Fibroblast of peridontal ligament (primary cell): ENCODE data around the gene ME2.
A peak's percentile ranks its signal among the peaks of the same experiment; 100 is the strongest.
"Not testable (repeated sequence)": the region's sequence is repeated elsewhere in the genome, so short reads cannot be mapped to it uniquely, and the experiment has no call there.

Experiments used
- DNase-seq: peaks from one replicate; pipeline ENCODE4 v3.0.0-alpha.2; 2010; ENCODE audit errors: extremely low read depth

ME2 gene

DNA sequence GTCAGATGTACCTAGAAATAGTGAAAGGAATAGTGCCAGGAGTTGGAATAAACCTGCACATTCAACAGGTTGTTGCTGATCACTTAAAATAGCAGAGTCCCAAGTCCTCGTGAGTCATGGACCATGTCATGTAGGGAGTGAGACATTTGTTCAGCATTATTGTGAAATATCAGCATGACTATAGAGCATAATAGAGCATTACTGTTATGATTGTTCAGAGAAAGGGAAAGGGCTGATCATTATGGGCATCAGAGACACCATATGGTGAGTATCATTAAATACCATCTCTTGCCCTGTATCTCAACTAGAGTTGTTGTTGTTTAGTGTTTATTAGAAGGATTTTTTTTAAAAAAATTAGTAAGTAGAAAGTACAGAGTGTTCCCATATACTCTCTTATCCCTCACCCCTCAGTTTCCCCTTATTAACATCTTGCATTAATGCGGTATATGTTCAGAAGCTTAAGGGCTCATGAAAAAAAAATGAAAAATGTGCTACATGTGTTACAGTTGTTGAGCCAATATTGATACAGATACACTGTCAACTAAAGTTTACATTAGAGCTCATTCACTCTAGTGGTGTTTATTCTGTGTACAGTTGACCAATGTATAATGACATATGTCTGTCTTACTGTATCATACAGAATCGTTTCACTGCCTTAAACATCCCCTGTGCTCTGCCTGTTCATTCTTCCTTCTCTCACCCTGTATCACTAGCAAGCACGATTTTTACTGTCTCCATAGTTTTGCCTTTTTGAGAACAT is 94.6 kb downstream of the ME2 start:
- DNase-seq, result peak; percentile 54

DNA sequence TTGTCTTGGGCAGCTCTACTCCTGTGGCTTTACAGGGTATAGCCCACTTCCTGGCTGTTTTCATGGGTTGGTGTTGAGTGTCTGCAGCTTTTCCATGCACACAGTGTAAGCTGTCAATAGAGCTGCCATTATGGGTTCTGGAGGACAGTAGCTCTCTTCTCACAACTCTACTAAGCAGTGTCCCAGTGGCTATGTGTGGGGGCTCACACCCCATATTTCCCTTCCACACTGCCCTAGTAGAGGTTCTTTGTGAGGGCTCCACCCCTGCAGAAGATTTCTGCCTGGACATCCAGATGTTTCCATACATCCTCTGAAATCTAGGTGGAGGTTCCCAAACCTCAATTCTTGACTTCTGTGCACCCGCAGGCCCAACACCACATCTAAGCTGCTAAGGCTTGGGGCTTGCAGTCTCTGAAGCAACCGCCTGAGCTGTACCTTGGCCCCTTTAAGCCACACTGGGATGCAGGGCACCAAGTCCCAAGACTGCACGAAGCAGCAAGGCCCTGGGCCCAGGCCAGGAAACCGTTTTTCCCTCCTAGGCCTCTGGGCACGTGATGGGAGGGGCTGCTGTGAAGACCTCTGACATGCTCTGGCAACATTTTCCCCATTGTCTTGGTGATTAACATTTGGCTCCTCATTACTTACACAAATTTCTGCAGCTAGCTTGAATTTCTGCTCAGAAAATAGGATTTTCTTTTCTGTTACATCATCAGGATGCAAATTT is 98.3 kb downstream of the ME2 start:
- DNase-seq, result no peak

DNA sequence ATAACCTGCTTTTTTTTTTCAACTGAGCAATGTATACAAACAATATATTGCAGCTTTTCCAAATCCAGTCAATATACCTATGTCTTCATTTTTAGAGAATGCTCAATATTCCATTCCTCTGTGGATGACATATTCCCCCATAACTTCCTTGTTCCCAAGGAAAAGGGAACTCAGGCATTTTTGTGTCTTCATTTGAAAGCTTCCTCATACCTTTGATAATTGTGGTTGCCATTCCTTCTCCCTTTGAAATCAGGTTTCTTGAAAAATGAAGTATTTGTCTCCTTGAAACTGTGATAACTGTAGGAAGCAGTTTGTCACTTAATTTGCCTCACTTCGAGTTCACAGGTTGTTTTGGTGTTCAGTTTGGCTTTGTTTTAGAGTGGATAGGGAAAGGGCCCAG is 102.5 kb downstream of the ME2 start:
- DNase-seq, result no peak

DNA sequence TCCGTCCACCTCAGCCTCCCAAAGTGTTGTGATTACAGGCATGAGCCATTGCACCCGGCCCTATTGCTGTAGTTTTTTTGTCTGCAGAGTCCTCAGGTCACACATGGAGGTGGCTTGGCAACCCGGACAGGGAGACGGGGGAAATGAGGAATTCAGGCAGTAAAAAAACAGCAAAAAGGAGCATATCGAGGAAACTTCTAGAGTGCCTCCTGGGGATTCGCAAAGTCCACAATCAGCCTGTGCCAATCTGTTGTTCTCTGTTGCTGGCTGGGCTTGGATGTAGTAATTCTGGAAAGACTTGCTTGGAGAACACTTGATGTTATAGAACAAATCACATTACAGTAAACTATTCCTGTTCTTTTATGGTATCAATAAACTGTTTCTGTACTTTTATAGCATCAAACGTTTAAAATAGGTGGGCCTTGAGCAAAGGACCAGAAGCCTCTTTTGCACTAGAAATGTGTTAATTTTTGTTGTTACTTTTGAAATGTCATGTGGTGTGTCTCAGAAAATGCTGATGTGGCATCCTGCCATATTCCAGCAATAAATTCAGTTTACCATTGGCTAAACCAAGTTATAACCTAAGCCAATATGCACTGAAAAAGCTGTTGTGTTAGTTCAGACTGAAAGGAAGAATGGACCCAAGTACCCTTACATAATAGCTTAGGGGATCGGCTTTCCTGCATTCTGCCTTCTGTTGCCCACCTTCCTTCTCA is 103.3 kb downstream of the ME2 start:
- no peak for DNase-seq

DNA sequence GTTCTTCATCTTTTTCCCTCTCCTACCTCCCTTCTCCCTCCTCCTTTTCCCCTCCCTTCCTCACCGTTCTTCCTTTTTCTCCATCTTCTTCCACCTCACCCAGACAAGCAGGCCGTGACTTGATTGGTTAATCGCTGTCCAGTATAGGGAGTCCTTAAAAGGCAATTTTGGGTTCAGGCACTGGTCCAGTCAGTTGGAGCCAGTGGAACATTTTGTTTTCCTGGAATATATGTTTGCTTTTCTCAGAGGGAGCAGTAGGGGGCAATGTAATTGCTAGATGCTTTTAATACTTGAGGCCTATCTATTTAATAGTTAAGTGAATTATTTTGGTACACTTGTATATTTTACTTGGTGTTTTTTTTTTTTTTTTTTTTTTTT is 103.9 kb downstream of the ME2 start:
- peak; percentile 15 for DNase-seq

DNA sequence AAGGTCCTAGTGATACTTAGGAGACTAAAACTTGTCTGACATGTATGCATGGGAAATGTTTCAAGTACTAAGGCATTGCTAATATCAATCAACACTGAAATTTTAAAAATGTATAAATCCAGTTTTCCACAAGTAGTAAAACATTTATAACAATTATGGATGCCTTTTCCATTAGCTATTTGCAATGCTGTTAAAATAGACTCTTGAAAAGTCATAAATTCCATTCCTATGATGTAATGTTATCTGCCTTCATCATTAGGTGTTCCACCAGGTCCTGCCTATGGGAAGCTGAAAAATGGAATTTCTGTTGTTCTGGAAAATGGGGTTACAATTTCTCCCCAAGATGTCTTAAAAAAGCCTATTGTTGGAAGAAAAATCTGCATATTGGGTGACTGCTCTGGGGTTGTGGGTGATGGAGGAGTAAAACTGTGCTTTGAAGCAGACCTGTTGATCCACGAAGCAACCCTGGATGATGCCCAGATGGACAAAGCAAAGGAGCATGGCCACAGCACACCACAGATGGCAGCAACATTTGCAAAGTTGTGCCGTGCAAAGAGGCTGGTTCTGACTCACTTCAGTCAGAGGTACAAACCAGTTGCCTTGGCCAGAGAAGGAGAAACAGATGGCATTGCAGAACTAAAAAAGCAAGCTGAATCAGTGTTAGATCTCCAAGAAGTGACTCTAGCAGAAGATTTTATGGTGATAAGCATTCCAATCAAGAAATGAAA is 107.6 kb downstream of the ME2 start:
- peak; percentile 55 for DNase-seq

DNA sequence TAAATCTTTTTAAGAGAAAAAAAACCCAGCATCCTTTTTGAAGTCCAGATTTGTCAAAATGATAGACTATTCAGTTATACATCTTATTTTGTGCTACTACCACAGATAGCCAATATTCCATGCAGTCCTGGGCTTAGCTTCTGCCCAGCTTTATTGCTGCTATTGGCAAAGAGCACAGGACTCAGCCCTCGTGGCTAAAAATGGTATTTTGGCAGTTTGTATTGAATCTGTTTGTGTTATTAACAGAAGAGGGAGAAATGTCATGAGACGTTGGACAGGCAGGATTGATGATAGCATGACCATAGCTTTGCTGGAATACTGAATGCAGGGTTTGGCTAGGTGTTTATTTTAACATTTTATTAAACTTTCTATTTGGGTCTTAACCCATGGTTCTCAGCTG is 108.3 kb downstream of the ME2 start:
- peak; percentile 8 for DNase-seq

DNA sequence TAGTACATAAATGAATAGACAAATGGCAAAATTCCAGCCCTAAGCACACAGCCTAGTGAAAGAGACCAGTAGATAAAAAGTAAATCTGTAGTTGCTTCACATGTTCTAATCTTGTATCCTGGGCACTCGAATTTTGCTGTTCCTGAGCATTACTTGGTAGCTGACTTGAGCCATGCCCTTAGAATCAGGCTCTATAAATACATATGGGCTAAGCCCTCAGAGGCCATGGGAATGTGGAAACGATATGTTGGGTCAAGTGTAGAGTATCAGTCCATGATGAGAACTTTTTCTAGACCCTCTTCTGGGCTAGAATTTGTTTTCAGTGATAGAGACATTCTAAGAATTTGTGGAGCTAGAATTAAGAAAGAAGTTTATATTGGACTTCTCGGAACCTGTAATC is 110.8 kb downstream of the ME2 start:
- no peak for DNase-seq

DNA sequence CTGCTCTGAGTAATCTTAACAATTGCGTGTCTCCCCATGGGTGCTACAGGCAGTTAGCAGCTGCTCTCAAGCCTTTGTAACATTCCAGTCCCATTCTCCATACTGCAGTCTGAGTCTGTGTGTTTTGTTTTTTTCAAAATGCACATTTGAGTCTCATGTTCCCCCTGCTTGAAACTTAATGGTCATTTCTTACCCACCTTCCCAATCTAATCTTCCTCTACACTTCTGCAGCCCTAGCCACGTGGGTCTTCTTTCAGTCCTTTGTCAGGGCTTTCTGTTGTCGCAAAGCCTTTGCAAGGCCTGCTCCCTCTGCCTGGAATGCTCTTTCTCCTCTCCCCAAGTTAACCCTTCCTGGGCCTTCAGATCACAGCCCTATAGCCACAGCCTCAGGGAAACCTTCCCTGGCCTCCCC is 113.4 kb downstream of the ME2 start:
- DNase-seq, result no peak

DNA sequence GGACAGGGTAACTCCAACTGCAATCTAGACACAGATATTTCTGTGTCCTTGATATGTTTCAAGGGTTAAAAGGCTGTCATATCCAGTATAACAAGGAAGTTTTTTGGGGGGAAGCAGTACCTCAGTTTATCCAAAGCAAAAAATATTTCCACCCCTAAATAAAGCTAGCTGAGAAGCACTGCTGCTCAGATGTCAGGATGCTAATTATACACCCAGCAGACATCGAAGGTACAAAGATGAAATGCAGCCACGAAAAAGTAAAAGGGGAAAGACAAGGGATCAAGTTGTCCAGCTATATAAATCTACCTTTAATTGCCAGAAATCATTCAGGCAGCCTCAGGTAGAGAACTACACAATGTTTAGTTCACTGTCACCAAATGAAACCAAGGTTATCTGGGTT is 115.1 kb downstream of the ME2 start:
- DNase-seq, result no peak

DNA sequence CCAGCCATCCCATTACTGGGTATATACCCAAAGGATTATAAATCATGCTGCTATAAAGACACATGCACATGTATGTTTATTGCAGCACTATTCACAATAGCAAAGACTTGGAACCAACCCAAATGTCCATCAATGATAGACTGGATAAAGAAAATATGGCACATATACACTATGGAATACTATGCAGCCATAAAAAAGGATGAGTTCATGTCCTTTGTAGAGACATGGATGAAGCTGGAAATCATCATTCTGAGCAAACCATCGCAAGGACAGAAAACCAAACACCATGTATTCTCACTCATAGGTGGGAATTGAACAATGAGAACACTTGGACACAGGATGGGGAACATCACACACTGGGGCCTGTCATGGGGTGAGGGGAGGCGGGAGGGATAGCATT is 124.3 kb downstream of the ME2 start:
- DNase-seq, result not testable (repeated sequence)
